Heart right ventricle (tissue), 16 donors: ENCODE measurements around the gene DRAXIN. TPM values are rescaled to one million over a fixed set of nuclear protein-coding genes. Genes with fewer than 3 reads are reported as not detected.
A peak's percentile ranks its signal among the peaks of the same experiment; 100 is the strongest.

ENCODE experiments used
- ATAC-seq, 8 donors: fragments of 200-7000 bp; cut with Tn5 transposase; one replicate each; pipeline ENCODE4 v1.9.1; 2020; ENCODE audit warnings: mild to moderate bottlenecking in 8 of 8, moderate library complexity in 8 of 8, moderate number of reproducible peaks in 1 of 8
- DNase-seq, 2 donors: peaks; one replicate each; pipeline ENCODE4 v3.0.0-alpha.2; 2020
- H3K27ac ChIP-seq, 10 donors: fragments of 200-600 bp; sonication (generic) in 2 of 10; one replicate each; pipeline versions ENCODE4 v1.5.0 to v1.8.0; 2020 to 2022; ENCODE audit warnings: mild to moderate bottlenecking in 3 of 10
- H3K27me3 ChIP-seq, 7 donors: fragments of 200-600 bp; one replicate each; pipeline ENCODE4 v1.8.0; 2021 to 2022; ENCODE audit warnings: mild to moderate bottlenecking in 2 of 7
- H3K36me3 ChIP-seq, 9 donors: fragments of 200-600 bp; sonication (generic) in 1 of 9; one replicate each; pipeline versions ENCODE4 v1.5.0 to v1.8.0; 2020 to 2022; ENCODE audit warnings: mild to moderate bottlenecking in 2 of 9
- H3K4me1 ChIP-seq, 9 donors: fragments of 200-600 bp; sonication (generic) in 1 of 9; one replicate each; pipeline versions ENCODE4 v1.5.0 to v1.8.0; 2020 to 2022; ENCODE audit warnings: mild to moderate bottlenecking in 4 of 9
- H3K4me3 ChIP-seq, 10 donors: fragments of 200-600 bp; sonication (generic) in 2 of 10; one replicate each; pipeline versions ENCODE4 v1.5.0 to v1.8.0; 2020 to 2022; ENCODE audit warnings: mild to moderate bottlenecking in 7 of 10, moderate library complexity in 2 of 10
- H3K9me3 ChIP-seq, 11 donors: fragments of 200-600 bp in 10 of 11; sonication (generic) in 2 of 11; one replicate each; pipeline versions ENCODE4 v1.5.0 to v1.8.0; 2013 to 2022; ENCODE audit warnings: mild to moderate bottlenecking in 2 of 11, control low read depth in 1 of 11, moderate library complexity in 1 of 11
- WGBS, 2 donors: extraction: QIAGEN DNeasy Blood & Tissue Kit; methylation state at CpG; one replicate each; pipeline ENCODE4 v1.1.7; 2013; ENCODE audit warnings: inconsistent platforms in 1 of 2; 5-methylcytosine and 5-hydroxymethylcytosine counted together
- intact Hi-C, 10 donors: fragments of 100-400 bp; cut with DNase I; formaldehyde crosslinking; loops; one replicate each; pipeline versions ENCODE4 v1.11.1 to v1.14.2; 2022
- polyA plus RNA-seq, 2 donors: library from polyadenylated mRNA; stranded (reverse); fragments of 200-250 nt; gene quantifications; one replicate each; pipeline ENCODE4 v1.2.3, GENCODE V29; 2013
- total RNA-seq, 10 donors: library from RNA; stranded (reverse); fragmentation: NEBNext Ultra II Directional in 3 of 10; extraction: Animal tissue kit (Norgen Biotek cat#: 25700) in 3 of 10; gene quantifications; one replicate each; pipeline versions ENCODE4 v1.2.1 to v1.2.4, GENCODE V29; 2021 to 2023
- TF ChIP-seq, protein P1 (sequence below), 9 donors: fragments of 200-600 bp; sonication (generic) in 2 of 9; IDR thresholded peaks; one replicate each; pipeline versions ENCODE4 v1.5.0 to v1.8.0; 2021 to 2022; ENCODE audit warnings: antibody characterized with exemption in 9 of 9, mild to moderate bottlenecking in 5 of 9, moderate library complexity in 1 of 9
- donor health status: Arrhythmogenic right ventricular cardiomyopathy.
- donor health status: ischemic (EF 13 %, LVEDD 7.1; RV severe dilation, severe dysfunction).
- donor health status: healthy with polysubstance abuse.
- donor health status: DM: no; HTN: yes; CAD: no.
- donor health status: DM: no; HTN: no; CAD: no.
- donor health status: ischemic (EF 25% LVEDD 6.9; RV normal size, moderate dysfunction).
- donor health status: ischemic (EF 25% LVEDD 5.7; RV mildly dilated, moderate dysfunction).
- donor health status: healthy.
- donor health status: DM: yes; HTN: yes; CAD: no.
- donor health status: Ischemic cardiomyopathy.
- donor health status: ischemic (EF 35%, LVEDD 5.7; RV mildly dilated, moderate dysfunction).
- donor health status: nonischemic (EF 11% LVEDD 7.7; RV severe dilation, severe dysfunction).
- donor health status: DM: yes; HTN: yes; CAD: no.
- donor health status: PGD.
- donor health status: ischemic (EF 29% LVEDD 5.4; RV normal size, mild dysfunction).
- donor health status: nonischemic (EF 23%, LVEDD 6.1; RV moderate dilation, normal function).

Gene DRAXIN
- total and polyA plus RNA-seq, 12 donors = 0.01 to 0.18 (median 0.08) TPM; not detected in 2

DNA sequence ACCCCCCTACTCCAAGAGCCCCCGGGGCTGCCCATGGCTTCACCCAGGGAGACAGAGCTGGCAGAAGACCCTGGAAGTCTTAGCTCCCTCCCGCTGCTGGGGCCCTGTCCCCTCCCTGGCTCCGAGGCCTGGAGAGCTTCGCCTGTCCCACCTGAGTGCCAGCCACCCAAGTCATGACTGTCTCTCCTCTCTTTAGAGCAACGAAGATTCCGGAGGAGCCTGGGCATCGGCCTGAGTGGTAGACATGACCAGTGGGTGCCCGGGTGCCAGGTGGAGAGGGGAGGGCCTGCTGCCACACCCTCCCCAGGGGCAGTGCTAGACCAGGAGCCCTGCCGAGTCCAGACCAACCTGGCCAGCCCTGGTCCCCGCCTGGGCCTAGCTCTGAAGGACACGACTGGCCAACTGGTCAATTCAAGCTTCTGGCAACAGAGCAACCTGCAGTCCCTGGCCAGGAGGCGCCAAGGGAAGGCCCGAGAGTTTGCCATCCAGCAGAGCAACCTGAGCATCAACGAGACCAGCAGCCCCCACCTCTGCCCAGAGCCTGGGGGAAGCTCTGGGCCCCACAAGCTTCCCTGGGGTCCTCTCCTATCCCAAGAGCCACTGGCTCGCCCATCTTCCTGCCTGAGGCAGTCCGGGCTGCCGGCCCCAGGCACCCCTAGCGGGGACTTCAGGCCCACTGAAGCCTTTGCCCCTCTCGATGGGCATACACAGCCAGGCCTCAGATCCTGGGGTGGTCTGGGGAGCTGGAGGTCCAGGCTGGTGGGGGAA lies 74.3 kb downstream of the DRAXIN start:
- Histone ChIP-seq H3K9me3 (no peaks in the 10 kb centered on the region), H3K27ac (no peak overlapping the region), H3K36me3 (no peaks in the 10 kb centered on the region), H3K4me1 (peaks cover 0 to 19% (median 11%) of the 10 kb centered on the region in 9 donors), H3K4me3 (no peak overlapping the region), H3K27me3 (peaks cover 0 to 25% (median 19%) of the 10 kb centered on the region in 7 donors)
- DNase-seq (no peak), ATAC-seq (peak in 1 of 8 donors; percentile 11)
- WGBS, 2 donors = 90 to 93% methylated on average over 19 of the region's 19 CpGs
- intact Hi-C loops = no loop called here
- TF ChIP-seq, protein P1, sequence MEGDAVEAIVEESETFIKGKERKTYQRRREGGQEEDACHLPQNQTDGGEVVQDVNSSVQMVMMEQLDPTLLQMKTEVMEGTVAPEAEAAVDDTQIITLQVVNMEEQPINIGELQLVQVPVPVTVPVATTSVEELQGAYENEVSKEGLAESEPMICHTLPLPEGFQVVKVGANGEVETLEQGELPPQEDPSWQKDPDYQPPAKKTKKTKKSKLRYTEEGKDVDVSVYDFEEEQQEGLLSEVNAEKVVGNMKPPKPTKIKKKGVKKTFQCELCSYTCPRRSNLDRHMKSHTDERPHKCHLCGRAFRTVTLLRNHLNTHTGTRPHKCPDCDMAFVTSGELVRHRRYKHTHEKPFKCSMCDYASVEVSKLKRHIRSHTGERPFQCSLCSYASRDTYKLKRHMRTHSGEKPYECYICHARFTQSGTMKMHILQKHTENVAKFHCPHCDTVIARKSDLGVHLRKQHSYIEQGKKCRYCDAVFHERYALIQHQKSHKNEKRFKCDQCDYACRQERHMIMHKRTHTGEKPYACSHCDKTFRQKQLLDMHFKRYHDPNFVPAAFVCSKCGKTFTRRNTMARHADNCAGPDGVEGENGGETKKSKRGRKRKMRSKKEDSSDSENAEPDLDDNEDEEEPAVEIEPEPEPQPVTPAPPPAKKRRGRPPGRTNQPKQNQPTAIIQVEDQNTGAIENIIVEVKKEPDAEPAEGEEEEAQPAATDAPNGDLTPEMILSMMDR (IDR thresholded peaks at IDR 0.05) = no peak

DNA sequence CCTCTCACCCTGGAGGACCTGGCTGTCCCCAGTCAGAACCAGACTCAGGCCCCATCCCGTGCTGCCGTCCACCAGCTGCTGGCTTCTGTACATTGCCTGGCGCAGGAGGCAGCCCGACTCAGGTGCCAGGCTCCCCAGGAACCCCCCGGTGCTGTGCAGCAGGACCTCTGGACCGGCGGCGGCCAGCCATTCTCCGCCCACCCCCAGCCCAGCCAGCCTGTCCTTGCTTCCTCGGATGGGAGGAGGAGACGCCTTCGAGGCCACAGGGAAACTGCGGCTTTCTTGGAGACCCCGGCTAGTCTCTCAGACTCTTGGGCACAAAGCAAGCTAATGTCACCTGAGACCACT lies 74.9 kb downstream of the DRAXIN start:
- TF ChIP-seq, protein P1 (IDR thresholded peaks at IDR 0.05) = no peak
- Histone ChIP-seq H3K4me1 (peaks cover 0 to 19% (median 11%) of the 10 kb centered on the region in 9 donors), H3K4me3 (no peak overlapping the region), H3K27ac (no peak overlapping the region), H3K36me3 (no peaks in the 10 kb centered on the region), H3K27me3 (peaks cover 0 to 21% (median 16%) of the 10 kb centered on the region in 7 donors), H3K9me3 (no peaks in the 10 kb centered on the region)
- DNase-seq = no peak
- WGBS, 2 donors = 80 to 93% methylated on average over 11 to 14 of the region's 14 CpGs
- ATAC-seq = no peak
- intact Hi-C loops = no loop called here

DNA sequence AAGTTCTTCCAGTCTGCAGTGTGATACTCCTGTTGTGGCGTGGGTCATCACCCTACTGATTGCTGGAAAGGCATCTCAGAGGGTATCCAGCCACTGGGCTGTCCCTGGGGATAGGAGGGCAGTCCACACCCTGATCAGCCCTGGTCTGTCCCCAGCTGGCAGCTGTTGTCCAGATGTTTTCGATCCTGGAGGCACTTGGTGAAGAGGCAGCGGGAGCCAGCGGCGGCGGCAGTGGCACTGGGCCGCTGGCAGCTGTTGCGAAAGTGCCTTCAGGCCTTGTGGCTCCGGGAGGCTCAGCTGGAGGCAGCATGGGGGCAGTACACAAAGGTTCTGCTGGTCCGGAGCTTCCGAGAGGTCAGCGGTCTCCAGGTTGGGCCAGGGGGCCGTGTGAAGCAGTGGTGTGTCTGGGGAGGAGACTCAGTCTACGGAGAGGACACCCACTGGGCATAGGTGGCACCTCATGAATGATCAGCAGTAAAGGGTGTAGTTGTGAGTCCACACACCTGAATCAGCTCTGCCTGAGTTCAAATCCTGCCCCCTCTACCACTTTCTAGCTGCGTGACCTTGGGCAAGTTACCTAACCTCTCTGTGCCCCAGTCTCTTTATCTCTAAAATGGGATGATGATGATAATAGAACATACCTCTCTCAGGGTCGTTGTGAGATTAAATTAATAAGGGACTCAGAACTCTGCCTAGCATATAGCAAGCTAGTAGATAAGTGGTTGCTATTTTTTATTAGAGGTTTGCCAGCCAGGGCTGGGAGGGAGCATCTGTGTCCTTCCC lies 76.6 kb downstream of the DRAXIN start:
- 78 to 80% methylated on average over 16 of the region's 16 CpGs for WGBS, 2 donors
- intact Hi-C loops = no loop called here
- Histone ChIP-seq H3K9me3 (no peaks in the 10 kb centered on the region), H3K4me1 (peaks cover 0 to 16% (median 8%) of the 10 kb centered on the region in 9 donors), H3K27me3 (peaks cover 0 to 4% (median 0%) of the 10 kb centered on the region in 7 donors), H3K27ac (peak overlapping the region in 2 of 10 donors; percentile 43 to 56), H3K36me3 (no peaks in the 10 kb centered on the region), H3K4me3 (no peak overlapping the region)
- TF ChIP-seq, protein P1 (IDR thresholded peaks at IDR 0.05) = no peak
- DNase-seq (no peak), ATAC-seq (peak in 1 of 8 donors; percentile 11)

DNA sequence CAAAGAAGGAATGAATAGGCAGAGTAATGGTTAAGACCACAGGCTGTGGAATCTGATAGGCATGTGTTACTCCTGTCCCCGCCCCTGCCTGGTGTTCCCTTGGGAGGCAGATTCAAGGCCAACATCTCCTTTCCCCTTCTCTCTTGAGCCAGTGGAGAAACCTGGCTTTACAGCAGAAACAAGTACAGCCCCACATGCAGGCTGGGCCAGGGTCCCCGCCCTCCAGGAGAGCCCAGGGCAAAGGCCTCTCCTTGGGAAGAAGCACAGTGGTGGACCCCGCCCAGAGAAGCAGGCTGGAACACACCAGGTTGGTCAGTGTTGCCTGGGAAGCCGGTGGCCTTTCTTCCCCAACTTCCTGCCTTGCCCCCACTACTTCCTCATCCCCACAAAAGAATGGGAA lies 77.3 kb downstream of the DRAXIN start:
- peaks cover 0 to 16% (median 8%) of the 10 kb centered on the region in 9 donors for H3K4me1 ChIP-seq
- TF ChIP-seq, protein P1 (IDR thresholded peaks at IDR 0.05) = no peak
- no peaks in the 10 kb centered on the region for H3K36me3 ChIP-seq
- WGBS, 2 donors = 57 to 58% methylated on average over 4 of the region's 4 CpGs
- ATAC-seq (peak in 4 of 8 donors; percentile 27 to 66 (median 46)), DNase-seq (no peak)
- intact Hi-C loops = no loop called here
- no peaks in the 10 kb centered on the region for H3K27me3 ChIP-seq
- peak overlapping the region in 2 of 10 donors; percentile 43 to 56 for H3K27ac ChIP-seq
- no peak overlapping the region for H3K4me3 ChIP-seq
- no peaks in the 10 kb centered on the region for H3K9me3 ChIP-seq
